ENCODE results near the gene KLRD1.
"Not testable (repeated sequence)": the region's sequence is repeated elsewhere in the genome, so short reads cannot be mapped to it uniquely, and the experiment has no call there.

Gene KLRD1, protein sequence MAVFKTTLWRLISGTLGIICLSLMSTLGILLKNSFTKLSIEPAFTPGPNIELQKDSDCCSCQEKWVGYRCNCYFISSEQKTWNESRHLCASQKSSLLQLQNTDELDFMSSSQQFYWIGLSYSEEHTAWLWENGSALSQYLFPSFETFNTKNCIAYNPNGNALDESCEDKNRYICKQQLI

GRCh38 chr12:10307630-10308029, at the start of gene KLRD1:
TSS of gene KLRD1 (plus strand) at chr12:10307870. CDS start at chr12:10308078, 208 bp downstream.
- DNase-seq (ENCODE audit: low read depth), result no peak

DNA sequence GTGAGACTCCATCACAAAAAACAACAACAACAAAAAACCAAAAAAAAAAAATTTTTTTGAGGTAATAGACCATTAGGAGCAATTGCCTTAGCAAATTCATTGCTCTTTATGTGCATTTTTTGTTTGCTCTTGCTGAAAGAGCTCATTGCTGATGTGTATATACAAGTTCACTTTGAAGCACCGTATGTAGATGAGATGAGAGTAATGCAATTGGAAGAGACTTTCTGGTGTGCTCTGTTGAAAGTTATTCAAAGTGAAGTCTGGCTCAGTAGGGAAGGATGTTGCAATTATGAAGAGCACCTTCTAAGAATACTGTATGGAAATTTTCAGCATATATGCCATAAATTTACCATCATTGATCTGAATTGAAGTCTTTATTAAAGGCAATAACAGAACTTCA, 46.7 kb upstream of the KLRD1 start:
- no peak for DNase-seq (ENCODE audit: low read depth)

- DNase-seq (ENCODE audit: low read depth), result no peak
Measured at GRCh38 chr12:10268037-10268436, 39.6 kb upstream of the KLRD1 start.

GRCh38 chr12:10272467-10272866, 35.2 kb upstream of the KLRD1 start:
- no peak for DNase-seq (ENCODE audit: low read depth)

DNA sequence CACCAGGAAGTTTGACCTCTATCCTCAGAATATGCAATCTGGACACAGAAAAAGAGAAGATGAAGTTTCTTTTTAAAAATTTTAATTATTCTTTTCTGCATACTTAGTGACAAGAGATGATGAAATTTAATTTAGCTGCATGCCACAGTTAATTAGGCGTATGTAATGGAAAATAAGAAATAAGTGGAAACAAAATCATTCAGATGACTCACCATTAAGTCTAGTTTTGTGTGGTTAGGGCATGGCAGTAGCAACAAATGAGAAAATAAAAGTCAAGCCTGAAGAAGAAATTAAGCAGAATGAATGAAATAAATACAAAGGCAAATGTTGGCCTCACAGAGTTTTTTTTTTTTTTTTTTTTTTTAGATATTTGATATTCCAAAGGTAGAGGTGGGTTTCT, 30.9 kb upstream of the KLRD1 start:
- no peak for DNase-seq (ENCODE audit: low read depth)

DNA sequence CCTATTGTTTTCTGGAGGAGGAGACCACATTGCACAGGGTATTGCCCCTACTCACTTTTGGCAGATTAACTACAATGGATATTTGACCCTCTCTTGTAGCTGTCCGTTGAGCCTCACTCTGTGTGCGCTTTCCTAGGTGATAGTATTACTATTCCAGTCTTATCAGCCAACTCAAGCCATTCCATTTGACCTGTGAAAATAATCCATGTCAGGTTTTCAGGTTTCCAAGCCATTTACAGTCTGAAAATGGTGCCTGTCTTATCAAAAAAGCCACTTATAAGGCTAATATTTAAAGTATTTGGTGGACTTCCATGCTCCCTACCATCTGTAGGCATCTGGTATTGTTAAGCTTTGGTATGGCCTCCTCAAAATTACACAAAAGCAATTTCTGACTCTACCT, 29.6 kb upstream of the KLRD1 start:
- DNase-seq (ENCODE audit: low read depth), result no peak

- DNase-seq (ENCODE audit: low read depth), result no peak
Measured at GRCh38 chr12:10279937-10280336, 27.7 kb upstream of the KLRD1 start.

DNA sequence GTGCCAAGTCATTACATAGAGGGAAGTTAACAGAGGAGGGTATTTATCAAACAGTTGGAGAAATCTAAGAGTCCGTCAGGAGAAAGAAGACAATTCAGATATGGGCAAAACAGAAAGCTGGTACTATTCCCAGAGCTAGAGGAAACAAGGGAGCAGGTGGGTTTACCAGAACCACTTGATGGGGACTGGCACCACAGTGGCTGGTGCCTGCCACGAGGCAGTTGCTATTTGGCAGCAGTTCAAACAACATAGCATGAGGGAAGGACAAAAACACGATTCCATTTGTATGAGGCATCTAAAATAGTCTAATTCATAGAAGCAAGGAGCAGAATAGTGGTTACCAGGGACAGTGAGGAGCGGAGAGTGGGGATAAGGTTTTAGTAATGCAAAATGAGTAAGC, 24.6 kb upstream of the KLRD1 start:
- DNase-seq (ENCODE audit: low read depth), result no peak

- DNase-seq (ENCODE audit: low read depth), result no peak
Measured at GRCh38 chr12:10285919-10286318, 21.8 kb upstream of the KLRD1 start.

DNA sequence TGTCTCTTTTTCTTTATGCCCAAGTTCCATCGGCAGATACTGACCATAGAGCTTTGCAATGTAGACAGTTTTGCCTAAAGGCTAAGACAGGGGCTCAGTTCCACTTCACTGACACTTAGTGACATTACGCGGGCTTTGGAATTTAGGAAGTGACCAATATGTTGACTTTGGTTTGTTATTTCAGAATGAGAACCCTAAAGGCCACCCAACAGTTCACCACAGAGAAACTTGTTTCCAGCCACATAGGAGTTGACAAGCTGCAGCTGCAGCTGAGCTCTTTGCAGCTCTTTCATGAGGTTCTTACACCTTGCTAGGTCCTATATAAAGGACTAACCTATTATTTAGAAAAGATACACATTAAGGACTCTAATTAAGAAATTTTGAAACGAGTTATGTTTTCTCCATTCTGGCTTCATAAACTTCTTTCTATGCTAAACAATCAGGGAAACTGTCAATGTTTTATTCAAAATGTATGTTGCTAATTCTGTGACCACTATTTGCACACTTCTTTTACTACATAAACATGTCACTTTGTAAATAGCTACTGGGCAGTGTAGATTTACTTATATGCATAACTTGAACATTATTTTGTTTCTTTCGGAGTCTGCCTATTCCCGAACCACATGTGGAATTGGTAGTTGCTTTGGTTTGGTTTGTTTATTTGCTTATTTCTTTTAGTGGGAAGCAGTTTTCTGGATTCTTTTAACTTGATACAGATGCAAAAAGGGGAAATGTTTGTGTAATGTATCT, 18.5 kb upstream of the KLRD1 start:
- DNase-seq (ENCODE audit: low read depth), result no peak

- DNase-seq (ENCODE audit: low read depth), result no peak
Measured at GRCh38 chr12:10291030-10291429, 16.6 kb upstream of the KLRD1 start.

- DNase-seq (ENCODE audit: low read depth), result no peak
Measured at GRCh38 chr12:10293151-10293550, 14.5 kb upstream of the KLRD1 start.

DNA sequence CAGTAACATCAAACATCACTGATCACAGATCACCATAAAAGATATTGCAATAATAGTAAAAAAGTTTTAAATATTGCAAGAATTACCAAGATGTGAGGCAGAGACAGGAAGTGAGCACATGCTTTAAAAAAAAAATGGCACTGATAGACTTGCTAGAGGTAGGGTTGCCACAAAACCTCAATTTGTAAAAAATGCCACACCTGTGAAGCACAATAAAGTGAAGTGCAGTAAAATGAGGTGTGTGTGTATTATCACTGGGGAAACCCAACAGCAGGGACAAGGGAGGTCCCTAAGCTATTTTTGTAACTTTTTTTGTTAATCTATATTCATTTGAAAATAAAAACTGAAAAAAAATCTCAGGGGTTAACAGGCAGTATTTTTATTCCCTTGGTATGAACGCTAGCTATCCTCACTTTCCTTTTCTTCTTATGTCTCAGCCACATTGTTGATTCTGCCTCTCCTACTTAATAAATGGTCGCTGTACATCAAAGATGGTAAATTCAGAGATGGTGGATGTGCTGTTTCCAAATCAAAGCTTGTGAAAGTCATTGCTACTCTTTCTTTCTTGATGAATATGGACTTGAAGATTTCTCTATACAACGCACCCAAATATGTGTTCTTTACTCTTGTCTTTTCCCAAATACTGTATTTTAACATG, 14.0 kb upstream of the KLRD1 start:
- no peak for DNase-seq (ENCODE audit: low read depth)

- no peak for DNase-seq (ENCODE audit: low read depth)
Measured at GRCh38 chr12:10301103-10301502, 6.6 kb upstream of the KLRD1 start.

GRCh38 chr12:10304161-10304574, 3.5 kb upstream of the KLRD1 start:
- no peak for DNase-seq (ENCODE audit: low read depth)

DNA sequence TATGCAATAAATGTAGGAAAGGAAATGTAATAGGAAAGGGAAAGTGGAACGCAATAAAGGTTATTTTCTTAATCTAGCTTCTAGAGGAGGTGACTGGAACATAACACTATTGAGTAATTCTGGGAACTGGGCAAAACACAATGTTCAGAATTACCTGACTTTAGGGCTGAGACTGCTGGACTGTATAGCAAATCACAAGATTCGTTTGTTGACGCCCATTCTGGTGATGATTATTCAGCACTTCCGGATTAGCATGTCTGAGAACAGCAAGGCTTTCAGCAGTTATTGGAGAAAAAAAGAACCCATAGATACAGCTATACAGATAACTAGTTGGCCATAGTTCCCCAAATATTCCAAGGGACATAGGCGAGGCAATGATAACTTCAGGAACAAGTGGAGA, 2.3 kb upstream of the KLRD1 start:
- DNase-seq (ENCODE audit: low read depth), result no peak

DNA sequence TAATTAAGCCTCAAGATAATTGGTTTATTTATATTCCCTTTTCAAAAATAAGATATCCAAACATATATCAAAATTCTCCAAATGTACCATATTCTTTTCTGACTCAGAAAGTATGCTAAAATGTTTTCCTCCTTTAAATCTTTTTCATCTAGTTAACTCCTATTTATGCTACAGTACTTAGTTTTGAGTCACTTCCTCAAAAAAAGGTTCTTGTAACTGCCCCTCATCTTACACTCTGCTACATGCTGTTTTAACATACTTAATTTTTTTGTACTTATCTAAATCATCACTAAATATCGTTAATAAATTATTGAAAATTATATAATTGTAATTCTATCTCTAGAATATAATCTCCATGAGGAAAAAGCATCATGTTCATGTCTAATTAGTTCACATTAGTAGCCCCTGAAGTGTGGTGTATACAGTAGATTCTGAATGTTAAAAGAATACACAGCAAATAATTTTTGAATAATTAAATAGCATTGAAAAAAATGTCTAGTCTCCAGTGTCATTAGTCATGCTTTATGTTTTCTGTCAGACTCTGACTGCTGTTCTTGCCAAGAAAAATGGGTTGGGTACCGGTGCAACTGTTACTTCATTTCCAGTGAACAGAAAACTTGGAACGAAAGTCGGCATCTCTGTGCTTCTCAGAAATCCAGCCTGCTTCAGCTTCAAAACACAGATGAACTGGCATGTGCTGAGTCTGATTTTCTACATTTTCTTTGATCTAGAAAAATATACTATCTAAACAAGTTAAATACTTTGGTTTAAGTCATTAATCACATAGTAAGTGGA, 3.5 kb downstream of the KLRD1 start:
- no peak for DNase-seq (ENCODE audit: low read depth)

DNA sequence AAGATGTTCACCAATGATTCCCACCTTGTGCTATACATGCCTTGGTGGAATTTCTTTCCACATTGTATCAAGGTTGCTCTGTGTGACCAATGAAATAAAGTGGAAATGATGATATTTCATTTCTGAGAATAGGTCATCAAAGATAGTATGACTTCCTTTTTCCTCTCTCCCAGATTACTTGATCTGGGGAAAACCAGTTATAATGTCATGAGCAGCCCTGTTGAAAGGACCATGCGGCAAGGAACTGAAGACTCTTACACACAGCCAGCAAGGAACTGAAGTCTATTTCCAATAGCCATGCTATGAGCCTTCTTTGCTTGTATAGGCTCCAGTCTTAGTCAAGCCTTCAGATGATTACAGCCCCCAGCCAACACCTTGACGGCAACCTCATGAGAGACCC, 11.7 kb downstream of the KLRD1 start:
- DNase-seq (ENCODE audit: low read depth), result no peak

DNA sequence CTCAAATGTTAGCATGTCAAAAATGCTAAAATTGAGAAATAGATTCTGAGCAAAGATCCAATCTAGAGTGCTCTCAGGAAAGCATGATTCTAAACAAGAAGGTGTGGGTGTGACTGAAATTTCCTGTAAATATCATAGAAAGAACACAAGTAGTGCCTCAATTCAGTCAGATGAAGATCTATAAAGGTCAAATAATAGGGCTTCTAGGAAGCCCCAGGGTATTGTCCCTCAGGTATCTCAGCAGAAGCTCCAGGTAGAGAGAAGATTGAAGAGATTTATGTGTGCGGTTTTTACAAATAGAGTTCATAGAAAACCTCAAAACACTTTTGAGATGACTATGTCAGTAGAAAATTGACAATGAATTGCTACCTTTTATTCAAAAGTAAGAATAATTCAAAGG, 13.0 kb downstream of the KLRD1 start:
- no peak for DNase-seq (ENCODE audit: low read depth)

GRCh38 chr12:10328691-10329090, 21.0 kb downstream of the KLRD1 start:
- not testable (repeated sequence) for DNase-seq (ENCODE audit: low read depth)

- no peak for DNase-seq (ENCODE audit: low read depth)
Measured at GRCh38 chr12:10331642-10332239, 24.1 kb downstream of the KLRD1 start.

DNA sequence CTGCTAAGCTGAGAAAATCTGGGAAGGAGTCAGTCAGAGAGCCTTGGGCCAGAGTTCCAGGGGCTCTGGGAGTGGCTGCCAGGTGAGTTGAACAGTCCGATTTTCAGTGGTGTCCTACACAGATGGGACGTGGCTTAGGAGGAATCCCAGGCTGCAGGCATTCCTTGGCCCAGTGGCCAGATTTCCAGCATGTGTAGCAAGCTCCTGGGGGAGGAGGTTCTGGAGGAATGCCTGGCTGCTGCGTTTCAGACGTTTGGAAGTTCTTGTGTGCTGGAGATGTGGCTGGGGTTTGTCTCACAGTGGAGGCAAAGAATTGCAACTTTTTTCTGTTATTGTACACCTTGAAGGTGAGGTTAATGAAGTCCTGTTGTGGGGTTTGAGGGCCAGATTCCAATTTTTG, 28.5 kb downstream of the KLRD1 start:
- not testable (repeated sequence) for DNase-seq (ENCODE audit: low read depth)

Measured in activated T-cell treated with anti-CD3 and anti-CD28 coated beads for 1 hour (primary cell).